ENCODE data around the gene NMNAT3. TPM values are rescaled to one million over a fixed set of nuclear protein-coding genes. Genes with fewer than 3 reads are reported as not detected.

The NMNAT3 gene
- total RNA-seq, 1 donor from 2014 or later = 10.7 TPM

DNA sequence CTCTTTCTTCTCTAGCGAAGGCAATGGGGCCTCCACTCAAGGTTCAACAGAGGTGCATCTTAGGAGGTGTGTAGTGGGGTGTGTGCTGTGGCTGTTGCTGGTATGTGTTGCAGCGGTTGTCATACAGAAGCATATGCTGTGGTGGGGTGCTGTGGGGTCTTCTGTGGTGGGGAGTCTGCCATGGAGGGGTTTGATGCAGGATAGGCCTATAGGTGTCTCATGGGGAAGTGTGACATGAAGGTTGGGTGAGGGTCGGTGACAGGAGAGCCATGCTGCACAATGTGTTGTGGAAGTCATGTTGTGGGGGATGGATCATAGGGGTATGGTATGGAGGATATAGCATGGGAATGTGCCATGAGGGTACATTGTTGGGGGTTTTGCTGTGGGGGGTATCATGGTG, 20.3 kb downstream of the NMNAT3 start:
- intact Hi-C loops (cut with micrococcal nuclease) = no loop called here
- Histone ChIP-seq H3K27ac (replicated peaks) (no peak overlapping the region), H3K4me3 (no peak overlapping the region), H3K4me1 (peaks cover 27% of the 10 kb centered on the region), H3K9me3 (replicated peaks) (no peaks in the 10 kb centered on the region), H3K27me3 (ENCODE audit: low read depth) (no peaks in the 10 kb centered on the region), H3K36me3 (no peaks in the 10 kb centered on the region)
- TF ChIP-seq, protein P1, sequence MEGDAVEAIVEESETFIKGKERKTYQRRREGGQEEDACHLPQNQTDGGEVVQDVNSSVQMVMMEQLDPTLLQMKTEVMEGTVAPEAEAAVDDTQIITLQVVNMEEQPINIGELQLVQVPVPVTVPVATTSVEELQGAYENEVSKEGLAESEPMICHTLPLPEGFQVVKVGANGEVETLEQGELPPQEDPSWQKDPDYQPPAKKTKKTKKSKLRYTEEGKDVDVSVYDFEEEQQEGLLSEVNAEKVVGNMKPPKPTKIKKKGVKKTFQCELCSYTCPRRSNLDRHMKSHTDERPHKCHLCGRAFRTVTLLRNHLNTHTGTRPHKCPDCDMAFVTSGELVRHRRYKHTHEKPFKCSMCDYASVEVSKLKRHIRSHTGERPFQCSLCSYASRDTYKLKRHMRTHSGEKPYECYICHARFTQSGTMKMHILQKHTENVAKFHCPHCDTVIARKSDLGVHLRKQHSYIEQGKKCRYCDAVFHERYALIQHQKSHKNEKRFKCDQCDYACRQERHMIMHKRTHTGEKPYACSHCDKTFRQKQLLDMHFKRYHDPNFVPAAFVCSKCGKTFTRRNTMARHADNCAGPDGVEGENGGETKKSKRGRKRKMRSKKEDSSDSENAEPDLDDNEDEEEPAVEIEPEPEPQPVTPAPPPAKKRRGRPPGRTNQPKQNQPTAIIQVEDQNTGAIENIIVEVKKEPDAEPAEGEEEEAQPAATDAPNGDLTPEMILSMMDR (IDR thresholded peaks at IDR 0.05; ENCODE audit: borderline replicate concordance) = no peak
- no peak for DNase-seq

GRCh38 chr3:139655909-139656595, 21.7 kb downstream of the NMNAT3 start:
- Histone ChIP-seq H3K9me3 (replicated peaks) (no peaks in the 10 kb centered on the region), H3K36me3 (no peaks in the 10 kb centered on the region), H3K27me3 (ENCODE audit: low read depth) (no peaks in the 10 kb centered on the region), H3K4me1 (peaks cover 37% of the 10 kb centered on the region), H3K4me3 (no peak overlapping the region), H3K27ac (replicated peaks) (no peak overlapping the region)
- DNase-seq = no peak
- TF ChIP-seq, protein P1 (IDR thresholded peaks at IDR 0.05; ENCODE audit: borderline replicate concordance) = no peak
- intact Hi-C loops (cut with micrococcal nuclease) = no loop called here

- TF ChIP-seq, protein P1 (IDR thresholded peaks at IDR 0.05; ENCODE audit: borderline replicate concordance) = no peak
- H3K9me3 ChIP-seq (replicated peaks) = no peaks in the 10 kb centered on the region
- H3K27me3 ChIP-seq (ENCODE audit: low read depth) = no peaks in the 10 kb centered on the region
These were observed 23.0 kb downstream of the NMNAT3 start for GRCh38 chr3:139654637-139655365.

DNA sequence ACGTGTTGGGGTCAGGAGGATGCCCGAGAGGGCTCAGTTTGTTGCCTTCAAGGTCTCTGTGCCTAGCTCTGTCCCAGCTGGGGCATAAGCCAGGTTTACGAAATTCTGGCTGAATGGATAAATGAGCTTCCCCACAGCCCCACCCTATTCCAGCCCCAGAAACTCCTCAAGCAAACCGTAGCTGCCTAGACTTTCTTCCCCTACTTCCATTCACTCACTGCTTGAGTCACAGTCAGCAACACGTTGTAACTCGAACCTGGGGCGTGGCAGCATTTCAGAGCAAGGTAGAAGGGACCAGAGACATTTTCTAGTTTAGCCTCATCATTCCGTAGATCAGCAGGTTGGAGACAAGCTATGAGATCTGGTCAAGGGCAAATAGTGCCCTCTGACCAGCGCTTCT, 24.2 kb downstream of the NMNAT3 start:
- H3K4me3 ChIP-seq = no peak overlapping the region
- peaks cover 38% of the 10 kb centered on the region for H3K4me1 ChIP-seq
- no peaks in the 10 kb centered on the region for H3K27me3 ChIP-seq (ENCODE audit: low read depth)
- no peaks in the 10 kb centered on the region for H3K36me3 ChIP-seq
- no peaks in the 10 kb centered on the region for H3K9me3 ChIP-seq (replicated peaks)
- intact Hi-C loops (cut with micrococcal nuclease) = no loop called here
- TF ChIP-seq, protein P1 (IDR thresholded peaks at IDR 0.05; ENCODE audit: borderline replicate concordance) = no peak
- DNase-seq = no peak
- no peak overlapping the region for H3K27ac ChIP-seq (replicated peaks)

More at GRCh38 chr3:139654637-139655365, 23.0 kb downstream of the NMNAT3 start:
- no peak for DNase-seq
- Histone ChIP-seq H3K27ac (replicated peaks) (no peak overlapping the region), H3K4me3 (no peak overlapping the region), H3K36me3 (no peaks in the 10 kb centered on the region), H3K4me1 (peaks cover 38% of the 10 kb centered on the region)
- intact Hi-C loops (cut with micrococcal nuclease) = no loop called here

DNA sequence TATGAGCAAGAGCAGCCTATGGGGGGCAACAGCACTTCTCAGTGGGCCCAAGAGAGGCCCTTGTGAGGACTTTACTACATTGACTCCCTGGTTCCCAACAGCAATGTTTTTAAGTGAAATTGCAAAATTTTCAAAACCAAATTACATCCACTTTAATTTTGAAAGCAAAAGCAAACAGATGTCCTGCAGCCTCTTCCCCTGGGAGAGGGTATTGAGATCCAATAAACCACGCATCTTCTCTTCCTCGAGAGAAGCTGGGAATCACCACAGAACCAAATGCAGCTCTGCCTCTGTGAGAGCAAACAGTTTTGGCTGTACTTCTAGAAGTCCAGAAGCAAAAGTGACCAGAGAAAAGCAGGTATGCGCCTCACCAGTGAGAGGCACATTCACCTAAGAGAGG, 25.2 kb downstream of the NMNAT3 start:
- intact Hi-C loops (cut with micrococcal nuclease) = no loop called here
- H3K27me3 ChIP-seq (ENCODE audit: low read depth) = no peaks in the 10 kb centered on the region
- peaks cover 38% of the 10 kb centered on the region for H3K4me1 ChIP-seq
- H3K27ac ChIP-seq (replicated peaks) = no peak overlapping the region
- H3K36me3 ChIP-seq = no peaks in the 10 kb centered on the region
- no peaks in the 10 kb centered on the region for H3K9me3 ChIP-seq (replicated peaks)
- no peak overlapping the region for H3K4me3 ChIP-seq
- no peak for DNase-seq
- TF ChIP-seq, protein P1 (IDR thresholded peaks at IDR 0.05; ENCODE audit: borderline replicate concordance) = no peak

Data from left ventricle myocardium inferior (tissue), 1 donor.